CD1c-positive myeloid dendritic cell (primary cell): ENCODE measurements around the gene SHROOM1.

ENCODE experiments used
- DNase-seq: peaks from one replicate; pipeline ENCODE4 v3.0.0-alpha.2; 2016; ENCODE audit errors: extremely low spot score

SHROOM1 gene

DNA sequence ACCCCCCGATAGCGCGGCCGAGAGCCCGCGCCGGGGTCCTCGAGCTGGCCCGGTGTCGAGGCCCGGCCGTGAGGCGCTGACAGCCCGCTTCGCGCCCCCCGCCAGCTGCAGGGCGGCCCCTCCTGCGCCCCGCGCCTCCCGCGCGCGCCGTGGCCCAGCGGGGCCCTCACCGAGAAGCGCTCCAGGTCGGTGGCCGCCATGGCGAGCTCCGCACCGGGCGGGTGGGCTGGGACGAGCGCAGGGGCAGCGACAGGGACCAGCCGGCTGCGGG lies 53.6 kb downstream of the SHROOM1 start:
- DNase-seq, result no peak

DNA sequence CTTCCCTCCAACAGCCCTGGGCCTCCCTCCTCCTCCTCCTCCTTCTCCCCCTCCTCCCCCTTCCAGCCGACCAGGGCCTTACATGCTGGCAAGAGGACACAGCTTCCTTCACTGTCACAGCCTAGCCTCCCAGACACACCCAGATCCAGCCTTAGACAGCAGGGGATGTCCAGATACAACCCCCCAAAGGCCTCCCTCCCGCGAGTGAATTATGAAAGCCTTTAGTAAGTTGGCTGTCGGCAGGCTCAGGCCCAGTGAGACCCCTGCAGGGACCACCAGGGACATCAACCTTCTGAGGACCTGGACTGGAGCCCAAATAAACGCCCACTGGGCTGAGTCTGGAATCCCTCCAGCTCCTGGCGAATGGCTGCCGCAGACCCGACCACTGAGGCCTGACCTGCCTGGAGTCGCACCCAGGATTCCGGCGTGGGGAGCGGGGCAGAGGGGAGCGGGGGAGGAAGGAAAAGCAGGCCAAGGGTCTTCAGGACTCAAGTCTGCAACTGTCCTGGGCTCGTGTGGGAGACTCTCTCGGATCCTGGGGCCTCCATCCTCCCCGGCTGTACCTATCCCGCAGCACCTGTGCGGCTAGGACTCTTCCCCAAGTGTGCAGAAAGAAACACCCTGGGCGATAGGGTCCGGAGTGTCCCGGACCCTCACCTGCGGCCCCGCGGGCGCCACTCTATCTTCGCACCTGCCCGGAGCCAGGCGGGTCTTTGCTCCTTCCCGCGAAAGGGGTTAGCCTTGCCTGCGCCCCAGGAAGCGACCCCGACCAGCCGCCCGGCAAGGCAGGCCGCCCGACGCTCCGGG lies 54.1 kb downstream of the SHROOM1 start:
- DNase-seq, result no peak

DNA sequence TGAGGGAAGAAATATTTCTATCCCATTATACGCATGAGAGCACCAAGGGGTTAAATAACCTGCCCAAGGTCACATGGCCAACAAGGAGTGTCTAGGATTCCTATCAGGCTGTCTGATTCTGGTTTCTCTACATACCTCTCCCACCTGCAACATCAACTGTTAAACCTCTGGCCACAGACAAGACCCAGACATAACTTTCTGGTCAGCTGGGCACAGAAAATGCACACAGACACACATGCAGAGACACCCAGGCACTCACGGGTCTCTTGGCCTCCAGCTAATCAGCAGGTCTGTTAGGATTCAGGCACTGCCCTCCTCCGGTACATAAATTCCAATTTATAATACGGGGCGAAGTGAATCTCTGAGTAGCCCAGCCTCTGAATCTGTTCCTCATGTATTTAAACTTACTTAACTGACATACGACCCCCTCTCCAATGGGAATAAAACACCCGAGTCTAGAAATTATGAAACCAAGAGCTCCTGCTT lies 54.9 kb downstream of the SHROOM1 start:
- DNase-seq, result no peak

DNA sequence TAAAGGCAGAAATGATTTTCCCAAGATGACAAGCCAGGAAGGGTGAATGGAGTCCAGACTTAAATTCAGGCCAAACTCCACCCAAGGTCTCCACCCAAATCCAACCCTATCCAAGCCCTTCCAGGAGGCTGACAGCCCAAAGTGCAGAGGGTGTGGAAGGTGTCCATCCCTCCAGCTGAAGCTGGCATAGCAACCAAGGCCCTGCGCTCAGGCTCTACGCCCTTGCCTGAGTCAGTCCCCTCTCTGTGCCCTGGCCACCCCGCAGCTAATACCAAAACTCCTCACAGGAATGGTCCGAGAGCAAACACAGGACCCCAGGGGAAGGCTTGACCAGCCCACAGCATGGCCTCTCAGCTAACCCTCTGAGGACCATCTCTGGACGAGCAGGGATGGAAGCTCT lies 55.6 kb downstream of the SHROOM1 start:
- no peak for DNase-seq

DNA sequence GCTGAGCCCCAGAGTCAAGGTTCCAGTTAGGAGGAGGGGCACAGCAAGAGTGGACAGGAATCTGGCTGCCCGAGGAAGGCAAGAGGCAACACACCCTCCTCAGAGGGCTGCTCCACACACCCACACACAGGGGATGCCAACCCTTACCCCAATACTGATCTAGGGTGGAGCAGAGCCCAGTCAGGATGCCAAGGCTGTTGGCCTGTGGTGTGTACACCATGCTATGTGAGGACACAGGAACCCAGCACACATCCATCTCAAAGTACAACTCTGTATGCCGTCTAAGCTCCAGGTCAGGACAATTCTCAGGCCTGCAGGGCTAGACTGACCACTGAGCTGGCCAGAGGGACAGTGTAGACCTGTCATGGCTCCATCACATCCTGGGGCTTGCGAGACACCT lies 56.0 kb downstream of the SHROOM1 start:
- no peak for DNase-seq

DNA sequence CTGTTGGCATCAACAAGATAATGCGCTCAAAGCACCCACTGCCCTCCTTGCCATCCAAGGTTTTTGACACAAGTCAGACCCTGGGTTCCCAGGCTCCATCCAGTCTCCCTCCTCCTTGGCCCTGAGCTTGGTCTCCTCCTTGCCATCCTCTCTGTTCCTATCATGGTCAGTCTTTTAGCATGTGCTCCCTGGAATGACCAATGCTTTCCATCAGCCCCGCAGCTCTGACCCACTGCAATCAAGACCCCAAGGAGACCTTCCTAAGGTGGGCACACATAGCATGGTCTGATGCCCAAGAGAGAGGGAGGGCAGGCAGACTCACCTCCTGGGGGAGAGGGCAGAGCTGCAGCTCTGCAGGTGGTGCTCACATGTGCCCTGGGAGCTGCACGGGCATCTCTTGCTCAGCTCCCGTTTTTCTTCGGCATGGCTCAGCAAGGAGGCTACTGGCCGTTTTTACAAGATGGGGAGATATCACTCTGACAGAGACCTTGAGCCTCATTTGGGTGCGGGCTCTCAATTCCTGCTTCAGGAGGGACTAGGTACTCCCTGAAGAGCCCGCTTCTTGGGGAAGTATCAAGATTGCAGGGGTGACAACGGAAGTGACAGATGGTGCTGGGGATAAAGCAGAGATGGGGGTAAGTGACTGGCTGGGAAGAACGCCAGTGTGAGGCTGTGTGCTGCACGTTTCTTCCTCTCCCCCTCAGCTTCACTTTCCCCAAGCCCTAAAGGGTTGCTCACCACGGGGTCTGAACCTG lies 56.7 kb downstream of the SHROOM1 start:
- DNase-seq, result no peak

DNA sequence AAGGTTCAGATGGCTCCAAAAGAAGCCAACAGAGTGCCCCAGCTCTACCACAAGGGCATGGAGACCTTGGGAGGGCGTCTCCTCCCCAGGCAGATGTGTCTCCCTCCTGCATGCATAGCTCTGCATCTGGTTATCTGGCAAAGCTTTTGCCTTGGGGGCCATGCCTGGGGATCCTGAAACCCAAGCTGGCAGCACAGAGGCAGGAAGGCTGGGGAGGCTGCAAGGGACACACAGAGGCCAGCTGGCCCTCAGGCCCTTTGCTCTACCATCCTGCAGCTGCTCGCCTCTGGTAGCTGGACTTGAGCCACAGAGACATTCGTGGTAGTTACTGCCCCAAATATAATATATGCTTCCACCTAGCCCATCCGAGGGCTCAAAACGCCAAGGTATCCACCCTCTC lies 57.3 kb downstream of the SHROOM1 start:
- DNase-seq, result no peak

DNA sequence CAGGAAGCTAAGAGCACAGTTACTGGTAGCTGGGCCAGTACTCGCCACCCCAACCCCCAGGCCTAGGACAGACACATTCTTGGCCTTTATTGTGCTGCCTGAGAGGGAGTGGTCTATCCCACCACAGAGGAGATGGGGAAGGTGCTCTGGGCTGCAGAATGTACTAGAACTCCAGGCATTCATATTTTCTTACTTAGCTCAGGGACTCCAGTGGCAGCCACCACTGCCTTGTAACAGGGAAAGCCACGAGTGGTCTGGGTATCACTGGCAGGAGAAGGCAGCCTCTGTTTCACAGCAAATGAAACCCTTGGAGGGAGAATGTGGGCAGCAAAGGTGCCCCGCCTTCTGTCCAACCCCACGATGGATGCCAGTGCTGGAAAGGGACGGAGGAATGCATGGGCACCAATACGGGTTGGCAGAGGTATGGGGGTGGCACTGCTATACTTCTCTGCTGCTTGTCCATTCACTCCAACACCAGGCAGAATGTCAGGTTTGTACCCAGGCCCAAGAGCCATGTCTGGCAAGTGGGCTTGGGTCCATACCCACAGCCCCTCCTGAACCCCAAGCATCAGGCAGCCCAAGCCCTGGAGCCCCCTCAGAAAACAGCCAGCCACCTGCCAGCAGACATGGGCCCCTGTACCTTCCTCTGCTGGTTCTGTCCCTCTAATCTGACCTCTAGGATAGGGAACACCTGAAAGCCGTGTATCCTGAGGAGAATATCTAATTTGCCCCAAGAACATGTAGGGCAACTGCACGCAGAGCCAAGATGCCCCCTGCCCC lies 58.0 kb downstream of the SHROOM1 start:
- no peak for DNase-seq
